Activated T-cell treated with anti-CD3 and anti-CD28 coated beads, Interleukin-2, amount 50 U/mL, for 72 hours (primary cell): ENCODE data around the gene KNCN. TPM values are rescaled to one million over a fixed set of nuclear protein-coding genes. Genes with fewer than 3 reads are reported as not detected.

Experiments
- ATAC-seq, 2 donors: fragments of 150-1000 bp; cut with Tn5 transposase; replicated peaks in 1 of 2; 2 replicates each; pipeline ENCODE4 v1.10.0; 2021; ENCODE audit warnings: moderate library complexity in 2 of 2, mild to moderate bottlenecking in 1 of 2
- DNase-seq, 2 donors: peaks; one replicate each; pipeline ENCODE4 v3.0.0; 2021 to 2022; ENCODE audit warnings: mixed read lengths in 1 of 2
- H3K27ac Mint-ChIP-seq: one replicate; pipeline ENCODE4 v1.8.0; 2022; ENCODE audit warnings: mild to moderate bottlenecking, moderate library complexity, mixed read lengths
- H3K27me3 Mint-ChIP-seq: one replicate; pipeline ENCODE4 v1.8.0; 2022; ENCODE audit warnings: low read depth, mixed read lengths
- H3K36me3 Mint-ChIP-seq, 2 donors: one replicate each; pipeline ENCODE4 v1.8.0; 2022; ENCODE audit warnings: mixed read lengths in 2 of 2, mild to moderate bottlenecking in 1 of 2; ENCODE audit not compliant: insufficient read depth in 2 of 2
- H3K4me1 Mint-ChIP-seq: one replicate; pipeline ENCODE4 v1.8.0; 2022; ENCODE audit warnings: low read depth, mixed read lengths
- H3K4me3 Mint-ChIP-seq, 2 donors: one replicate each; pipeline ENCODE4 v1.8.0; 2022; ENCODE audit warnings: mild to moderate bottlenecking in 2 of 2, mixed read lengths in 2 of 2, moderate library complexity in 2 of 2
- H3K9me3 Mint-ChIP-seq, 2 donors: one replicate each; pipeline ENCODE4 v1.8.0; 2022; ENCODE audit warnings: mixed read lengths in 2 of 2
- total RNA-seq, 2 donors: library from RNA; stranded (reverse); gene quantifications; one replicate each; pipeline ENCODE4 v1.2.3, GENCODE V29; 2022

Gene KNCN
- total RNA-seq, 2 donors from 2014 or later, result not detected

DNA sequence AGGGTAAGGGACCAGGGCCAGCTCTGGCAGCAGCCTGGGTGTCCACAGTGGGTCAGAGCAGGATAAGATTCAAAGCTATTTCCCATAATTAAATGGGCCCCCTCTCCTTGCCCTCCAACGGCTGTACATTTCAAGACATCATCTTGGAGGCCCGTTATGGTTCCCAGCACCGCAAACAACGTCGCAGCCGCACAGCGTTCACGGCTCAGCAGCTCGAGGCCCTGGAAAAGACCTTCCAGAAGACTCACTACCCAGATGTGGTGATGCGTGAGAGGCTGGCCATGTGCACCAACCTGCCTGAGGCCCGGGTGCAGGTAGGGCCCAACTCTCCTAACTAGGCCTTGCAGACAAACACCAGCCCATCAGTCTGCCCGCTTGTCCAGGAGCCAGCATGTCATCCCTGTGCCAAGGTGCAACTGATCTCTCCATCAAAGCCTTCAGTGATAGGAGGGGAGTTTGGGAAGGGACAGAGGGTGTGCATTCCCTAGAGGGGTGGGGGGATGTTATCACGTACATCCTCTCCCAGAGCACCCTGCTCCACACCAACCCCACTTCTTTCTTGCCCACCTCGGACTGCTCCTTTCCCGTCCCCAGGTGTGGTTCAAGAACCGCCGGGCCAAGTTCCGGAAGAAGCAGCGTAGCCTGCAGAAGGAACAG is 41.0 kb downstream of the KNCN start:
- Mint-ChIP-seq H3K9me3 (no peaks in the 10 kb centered on the region), H3K4me3 (no peak overlapping the region), H3K36me3 (no peaks in the 10 kb centered on the region), H3K27me3 (peaks cover 23% of the 10 kb centered on the region), H3K4me1 (no peaks in the 10 kb centered on the region), H3K27ac (no peak overlapping the region)
- ATAC-seq (no peak), DNase-seq (no peak)

DNA sequence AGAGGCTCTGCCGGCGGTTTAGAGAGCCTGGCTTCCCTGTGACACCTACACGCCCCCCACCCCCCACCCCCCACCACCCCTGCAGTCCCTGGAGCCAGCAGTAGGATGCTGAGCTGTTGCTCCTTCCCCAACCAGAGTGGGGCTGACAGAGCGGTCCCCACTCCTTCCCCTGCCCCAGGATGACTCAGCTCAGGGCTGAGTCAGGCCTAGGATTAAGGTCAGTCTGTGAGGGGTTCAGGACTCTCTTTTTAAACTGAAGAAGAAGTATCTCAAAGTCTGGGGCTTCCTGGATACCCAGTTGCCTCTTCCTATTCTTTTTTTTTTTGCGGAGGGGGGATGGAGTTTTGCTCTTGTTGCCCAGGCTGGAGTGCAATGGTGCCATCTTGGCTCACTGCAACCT is 42.7 kb downstream of the KNCN start:
- no peak overlapping the region for H3K4me3 Mint-ChIP-seq
- H3K4me1 Mint-ChIP-seq, result no peaks in the 10 kb centered on the region
- no peaks in the 10 kb centered on the region for H3K9me3 Mint-ChIP-seq
- H3K27ac Mint-ChIP-seq, result no peak overlapping the region
- H3K36me3 Mint-ChIP-seq, result no peaks in the 10 kb centered on the region
- DNase-seq (no peak), ATAC-seq (peak; percentile 64 to 82)
- peaks cover 19% of the 10 kb centered on the region for H3K27me3 Mint-ChIP-seq

DNA sequence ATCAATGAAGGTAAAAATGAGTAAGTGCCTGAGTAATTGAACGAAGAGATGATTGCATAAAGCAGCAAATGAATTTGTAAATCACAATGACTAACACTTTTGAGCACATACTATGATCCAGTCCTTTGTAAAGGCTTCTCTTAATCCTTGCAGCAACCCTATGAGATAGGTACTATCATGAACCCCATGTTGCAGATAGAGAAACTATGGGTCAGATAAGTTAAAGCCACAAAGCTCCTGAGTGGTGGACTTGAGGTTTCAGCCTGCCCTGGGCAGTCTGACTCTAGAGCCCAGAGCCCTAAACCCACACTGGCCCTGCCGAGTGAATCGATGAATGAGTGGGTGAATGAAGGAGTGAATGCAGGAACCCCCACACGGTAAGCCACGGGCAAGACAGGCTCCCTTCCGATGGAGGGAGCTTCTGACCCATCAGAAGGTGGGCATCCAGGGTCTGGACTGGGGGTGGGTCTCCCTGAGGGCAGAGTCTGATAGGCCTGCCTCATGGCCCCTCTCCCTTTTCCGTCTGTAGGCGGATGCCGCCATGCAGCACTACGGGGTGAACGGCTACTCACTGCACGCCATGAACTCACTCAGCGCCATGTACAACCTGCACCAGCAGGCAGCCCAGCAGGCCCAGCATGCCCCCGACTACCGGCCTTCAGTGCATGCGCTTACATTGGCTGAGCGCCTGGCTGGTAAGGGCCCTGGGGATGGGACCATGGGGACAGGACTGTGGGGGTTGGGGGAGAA is 44.8 kb downstream of the KNCN start:
- no peaks in the 10 kb centered on the region for H3K4me1 Mint-ChIP-seq
- no peak overlapping the region for H3K4me3 Mint-ChIP-seq
- H3K9me3 Mint-ChIP-seq, result no peaks in the 10 kb centered on the region
- no peaks in the 10 kb centered on the region for H3K36me3 Mint-ChIP-seq
- H3K27me3 Mint-ChIP-seq, result peaks cover 28% of the 10 kb centered on the region
- H3K27ac Mint-ChIP-seq, result no peak overlapping the region
- ATAC-seq (peak; percentile 24 to 74), DNase-seq (no peak)

- Mint-ChIP-seq H3K4me3 (no peak overlapping the region), H3K4me1 (no peaks in the 10 kb centered on the region), H3K27ac (no peak overlapping the region), H3K36me3 (no peaks in the 10 kb centered on the region), H3K27me3 (peaks cover 46% of the 10 kb centered on the region), H3K9me3 (no peaks in the 10 kb centered on the region)
- DNase-seq, result no peak
- no peak for ATAC-seq
These were observed 48.0 kb downstream of the KNCN start for GRCh38 chr1:46503421-46503820.

DNA sequence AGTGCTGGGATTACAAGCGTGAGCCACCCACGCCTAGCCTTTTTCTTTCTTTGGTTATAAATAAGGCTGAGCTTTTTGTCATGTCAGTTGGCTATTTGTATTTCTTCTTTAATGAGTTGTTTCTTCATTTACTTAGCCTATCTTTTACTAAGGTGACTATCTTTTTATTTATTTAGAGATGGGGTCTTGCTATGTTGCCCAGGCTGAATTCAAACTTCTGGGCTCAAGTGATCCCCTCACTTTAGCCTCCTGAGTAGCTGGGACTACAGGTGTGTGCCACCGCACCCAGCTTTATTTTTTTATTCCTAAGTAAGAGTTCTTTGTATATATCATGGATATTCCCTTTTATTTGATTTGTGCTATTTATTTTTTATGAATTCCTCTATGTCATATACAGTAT is 49.9 kb downstream of the KNCN start:
- H3K36me3 Mint-ChIP-seq, result no peaks in the 10 kb centered on the region
- no peak overlapping the region for H3K27ac Mint-ChIP-seq
- no peak for ATAC-seq

DNA sequence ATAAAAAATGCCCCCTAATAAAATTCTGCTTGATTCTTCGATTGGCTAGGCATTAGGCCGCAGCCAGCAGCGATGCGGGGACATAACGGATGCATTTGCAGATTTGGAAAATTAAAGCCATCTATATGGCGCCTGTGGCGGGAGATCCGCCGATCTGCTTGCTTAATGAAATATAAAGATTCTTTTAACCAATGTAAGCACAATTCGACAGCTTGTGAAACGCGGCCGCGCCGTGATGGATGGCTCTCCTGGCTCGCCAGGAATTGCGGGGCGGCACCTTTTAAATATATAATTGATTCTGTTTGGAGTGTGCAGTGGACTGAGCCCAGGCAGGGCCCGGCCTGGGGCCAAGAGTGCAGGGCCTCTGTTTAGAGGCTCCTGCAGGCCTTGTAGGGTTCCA is 53.8 kb downstream of the KNCN start:
- H3K4me1 Mint-ChIP-seq, result peaks cover 2% of the 10 kb centered on the region
- H3K9me3 Mint-ChIP-seq, result no peaks in the 10 kb centered on the region
- H3K36me3 Mint-ChIP-seq, result no peaks in the 10 kb centered on the region
- peaks cover 80% of the 10 kb centered on the region for H3K27me3 Mint-ChIP-seq
- ATAC-seq (no peak), DNase-seq (no peak)
- H3K27ac Mint-ChIP-seq, result no peak overlapping the region
- no peak overlapping the region for H3K4me3 Mint-ChIP-seq

More for the DNA sequence above, 49.9 kb downstream of the KNCN start:
- DNase-seq, result no peak
- Mint-ChIP-seq H3K4me1 (no peaks in the 10 kb centered on the region), H3K27me3 (peaks cover 54% of the 10 kb centered on the region), H3K4me3 (no peak overlapping the region), H3K9me3 (no peaks in the 10 kb centered on the region)

DNA sequence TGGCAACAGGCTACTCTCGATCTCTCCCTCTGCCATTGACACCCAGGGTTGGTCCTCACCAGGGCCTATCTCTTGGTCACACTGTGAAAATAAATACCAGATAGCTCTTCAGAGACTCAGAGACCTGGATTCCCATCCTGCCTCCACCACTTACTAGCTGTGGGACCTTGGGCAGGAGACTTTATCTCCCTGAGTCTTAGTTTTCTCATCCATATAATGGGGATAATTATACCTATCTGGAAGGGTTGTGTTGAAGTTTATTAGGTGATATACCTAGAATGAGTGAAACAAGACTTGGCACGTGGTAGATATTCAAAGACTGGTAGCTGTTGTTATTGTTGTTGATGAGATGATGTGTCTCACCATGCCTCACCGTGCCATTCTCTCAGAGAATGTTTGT is 54.4 kb downstream of the KNCN start:
- Mint-ChIP-seq H3K36me3 (no peaks in the 10 kb centered on the region), H3K4me3 (no peak overlapping the region), H3K9me3 (no peaks in the 10 kb centered on the region), H3K27me3 (peaks cover 80% of the 10 kb centered on the region), H3K4me1 (peaks cover 8% of the 10 kb centered on the region), H3K27ac (no peak overlapping the region)
- ATAC-seq (no peak), DNase-seq (no peak)

DNA sequence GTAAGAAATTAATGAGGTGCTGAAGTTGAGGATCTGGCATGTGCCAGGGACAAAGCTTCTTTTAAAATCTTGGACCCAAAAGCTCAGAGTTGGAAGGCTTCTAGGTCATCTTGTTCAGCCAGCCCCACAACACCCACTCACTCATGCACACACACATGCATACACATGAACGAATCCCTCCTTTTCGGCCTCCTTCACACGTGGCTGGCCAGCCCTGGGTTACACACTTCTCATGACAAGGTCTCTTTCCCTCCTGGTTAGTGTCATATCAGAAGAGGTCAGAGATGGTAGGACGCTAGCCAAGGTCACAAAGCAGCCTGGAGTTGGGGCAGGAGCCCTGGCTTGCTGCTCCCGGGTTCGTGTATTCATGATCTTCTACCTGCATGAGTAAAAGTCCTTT is 54.9 kb downstream of the KNCN start:
- peaks cover 13% of the 10 kb centered on the region for H3K4me1 Mint-ChIP-seq
- ATAC-seq (no peak), DNase-seq (no peak)
- H3K9me3 Mint-ChIP-seq, result no peaks in the 10 kb centered on the region
- H3K27me3 Mint-ChIP-seq, result peaks cover 82% of the 10 kb centered on the region
- no peaks in the 10 kb centered on the region for H3K36me3 Mint-ChIP-seq
- no peak overlapping the region for H3K4me3 Mint-ChIP-seq
- H3K27ac Mint-ChIP-seq, result no peak overlapping the region

- no peak for DNase-seq
- no peaks in the 10 kb centered on the region for H3K9me3 Mint-ChIP-seq
- no peak for ATAC-seq
- H3K27ac Mint-ChIP-seq, result no peak overlapping the region
- peaks cover 85% of the 10 kb centered on the region for H3K27me3 Mint-ChIP-seq
- H3K4me1 Mint-ChIP-seq, result peaks cover 13% of the 10 kb centered on the region
- no peaks in the 10 kb centered on the region for H3K36me3 Mint-ChIP-seq
- no peak overlapping the region for H3K4me3 Mint-ChIP-seq
These were observed 55.7 kb downstream of the KNCN start for GRCh38 chr1:46495778-46496177.

Other genes with a start within 250 kb of the KNCN start
- 10 to 100 TPM; 47.7 to 53.4 TPM for gene LRRC41, start 248.0 kb downstream of the KNCN start, total RNA-seq
- 100 to 1,000 TPM; 287 to 303 TPM for gene UQCRH, start 247.9 kb downstream of the KNCN start, total RNA-seq
- gene NSUN4, start 210.8 kb downstream of the KNCN start, total RNA-seq, result 10 to 100 TPM; 42.4 to 42.9 TPM
- 1 to 10 TPM; 5.1 to 8.8 TPM for gene FAAH, start 157.3 kb downstream of the KNCN start, total RNA-seq
- gene DMBX1, start 61.8 kb downstream of the KNCN start, total RNA-seq, result under 1 TPM in 1 of 2 donors, not detected in 1; 0.37 TPM
- gene MKNK1, start 52.6 kb upstream of the KNCN start, total RNA-seq, result 10 to 100 TPM; 35.5 to 37.5 TPM
- gene MOB3C, start 65.2 kb upstream of the KNCN start, total RNA-seq, result 10 to 100 TPM; 13.3 to 13.7 TPM
- gene ATPAF1, start 116.7 kb upstream of the KNCN start, total RNA-seq, result 10 to 100 TPM; 45.7 to 47.5 TPM
- under 1 TPM in 1 of 2 donors, not detected in 1; 0.65 TPM for gene TEX38, start 120.2 kb upstream of the KNCN start, total RNA-seq
- 10 to 100 TPM; 48.6 to 50.3 TPM for gene EFCAB14, start 167.5 kb upstream of the KNCN start, total RNA-seq
- gene CYP4B1, start 247.4 kb upstream of the KNCN start, total RNA-seq, result not detected